Measurements from ENCODE around the gene RIMOC1.
"Not testable (repeated sequence)": the region's sequence is repeated elsewhere in the genome, so short reads cannot be mapped to it uniquely, and the experiment has no call there.

RIMOC1 gene

GRCh38 chr5:41892031-41892430, 12.1 kb upstream of the RIMOC1 start:
- DNase-seq: no peak

GRCh38 chr5:41893074-41893851, 10.9 kb upstream of the RIMOC1 start:
- DNase-seq: no peak

- no peak for DNase-seq
These were observed 7.9 kb upstream of the RIMOC1 start for GRCh38 chr5:41896230-41896629.

- no peak for DNase-seq
These were observed 707 bp upstream of the RIMOC1 start for GRCh38 chr5:41903382-41903891.

GRCh38 chr5:41906151-41906550, 2.0 kb downstream of the RIMOC1 start:
- DNase-seq: no peak

GRCh38 chr5:41908374-41909079, 4.4 kb downstream of the RIMOC1 start:
- DNase-seq: no peak

- no peak for DNase-seq
These were observed 14.0 kb downstream of the RIMOC1 start for GRCh38 chr5:41918105-41918504.

GRCh38 chr5:41921166-41921565, 17.0 kb downstream of the RIMOC1 start:
- no peak for DNase-seq

GRCh38 chr5:41921874-41922273, 17.7 kb downstream of the RIMOC1 start:
- DNase-seq: no peak

- DNase-seq: no peak
These were observed 20.4 kb downstream of the RIMOC1 start for GRCh38 chr5:41924526-41924871.

- no peak for DNase-seq
These were observed 20.9 kb downstream of the RIMOC1 start, which contains the start of gene FBXO4 for GRCh38 chr5:41924872-41925554. FBXO4 (plus strand) TSS chr5:41925281; CDS start chr5:41925310, 29 bp downstream.

- DNase-seq: no peak
These were observed 21.4 kb downstream of the RIMOC1 start for GRCh38 chr5:41925555-41925951.

GRCh38 chr5:41927604-41928003, 23.5 kb downstream of the RIMOC1 start:
- DNase-seq: no peak

- DNase-seq: no peak
These were observed 24.9 kb downstream of the RIMOC1 start for GRCh38 chr5:41929035-41929434.

GRCh38 chr5:41932770-41933169, 28.6 kb downstream of the RIMOC1 start:
- DNase-seq: no peak

- DNase-seq: no peak
These were observed 31.4 kb downstream of the RIMOC1 start for GRCh38 chr5:41935544-41935943.

- no peak for DNase-seq
These were observed 36.5 kb downstream of the RIMOC1 start for GRCh38 chr5:41940641-41941040.

GRCh38 chr5:41945332-41945955, 41.3 kb downstream of the RIMOC1 start:
- DNase-seq: not testable (repeated sequence)

- no peak for DNase-seq
These were observed 47.1 kb downstream of the RIMOC1 start for GRCh38 chr5:41951224-41951623.
